ENCODE results near the gene NR2F1-AS1. TPM values are rescaled to one million over a fixed set of nuclear protein-coding genes. Genes with fewer than 3 reads are reported as not detected.

The NR2F1-AS1 gene
- total RNA-seq, 4 donors from 2014 or later, result 0.13 to 0.85 TPM; not detected in 2

DNA sequence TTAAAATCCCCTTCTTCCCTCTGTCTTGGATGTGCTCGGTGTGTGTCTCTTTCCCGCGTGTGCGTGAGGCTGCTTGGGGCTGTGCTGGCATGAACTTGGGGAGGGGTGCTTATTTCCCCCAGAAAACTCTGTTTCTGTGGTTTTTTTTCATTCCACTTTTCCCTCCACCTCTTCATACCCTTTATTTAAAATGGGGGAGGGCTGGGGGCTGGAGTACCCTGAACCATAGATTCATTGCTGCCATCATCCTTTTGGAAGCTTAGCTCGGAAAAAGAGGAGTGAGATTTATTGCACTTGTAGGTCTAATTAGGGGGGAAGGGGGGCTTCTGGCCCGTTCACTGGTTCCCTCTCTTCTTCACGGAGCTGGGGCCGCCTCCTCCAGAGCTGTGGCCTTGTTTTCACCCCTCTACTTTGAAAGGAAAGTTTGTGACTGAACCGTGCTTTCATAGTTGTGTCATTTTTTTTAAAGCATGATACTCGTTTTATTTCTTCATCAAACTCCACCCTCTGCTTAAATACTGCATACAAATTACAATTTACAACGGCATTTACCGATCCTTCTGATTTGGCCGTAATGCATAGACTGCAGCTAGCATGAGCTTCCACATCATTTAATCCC lies 4.9 kb upstream of the NR2F1-AS1 start:
- H3K4me3 ChIP-seq, result peak overlapping the region in 2 of 4 donors; percentile 50 to 54
- ATAC-seq (no peak), DNase-seq (no peak)
- TF ChIP-seq POLR2A (IDR thresholded peaks at IDR 0.05) (no peak), CTCF (IDR thresholded peaks at IDR 0.05 in 4 of 5, conservative IDR thresholded peaks at IDR 0.05 in 1 of 5) (no peak)
- intact Hi-C loops (cut with DNase I; ENCODE audit: low total_unique reads) (loop anchor here (5.0 kb wide), 1 partner anchor 1151 kb away; no protein-coding TSS in a partner anchor), in situ Hi-C loops (cut with MboI; ENCODE audit: low sequenced_read_pairs in 4 of 4) (loop anchor here in 2 of 4 donors (10.0 to 25.0 kb wide), 3 partner anchors 201 to 329 kb away; no protein-coding TSS in a partner anchor)
- no peak overlapping the region for H3K27ac ChIP-seq
- H3K27me3 ChIP-seq, result peaks cover 55 to 67% (median 55%) of the 10 kb centered on the region in 3 donors
- no peaks in the 10 kb centered on the region for H3K9me3 ChIP-seq
- H3K4me1 ChIP-seq, result peaks cover 17 to 19% of the 10 kb centered on the region in 2 donors
- H3K36me3 ChIP-seq, result no peaks in the 10 kb centered on the region

- peaks cover 23 to 26% of the 10 kb centered on the region in 2 donors for H3K4me1 ChIP-seq
- intact Hi-C loops (cut with DNase I; ENCODE audit: low total_unique reads), result loop anchor here (5.0 kb wide), 1 partner anchor 1152 kb away; no protein-coding TSS in a partner anchor
- H3K27me3 ChIP-seq, result peaks cover 62 to 73% (median 62%) of the 10 kb centered on the region in 3 donors
Measured at GRCh38 chr5:93585041-93585766, 4.2 kb upstream of the NR2F1-AS1 start.

GRCh38 chr5:93584596-93585040 lies 3.6 kb upstream of the NR2F1-AS1 start:
- no peak overlapping the region for H3K27ac ChIP-seq
- no peak for TF ChIP-seq POLR2A (IDR thresholded peaks at IDR 0.05)
- peaks cover 26 to 32% of the 10 kb centered on the region in 2 donors for H3K4me1 ChIP-seq
- in situ Hi-C loops (cut with MboI; ENCODE audit: low sequenced_read_pairs in 4 of 4) (loop anchor here in 2 of 4 donors (10.0 to 25.0 kb wide), 3 partner anchors 203 to 330 kb away; no protein-coding TSS in a partner anchor), intact Hi-C loops (cut with DNase I; ENCODE audit: low total_unique reads) (loop anchor here (5.0 kb wide), 2 partner anchors 333 to 1153 kb away; no protein-coding TSS in a partner anchor)
- peaks cover 68 to 79% (median 68%) of the 10 kb centered on the region in 3 donors for H3K27me3 ChIP-seq
- H3K36me3 ChIP-seq, result no peaks in the 10 kb centered on the region
- no peak for ATAC-seq
- no peak for DNase-seq
- H3K9me3 ChIP-seq, result no peaks in the 10 kb centered on the region
- peak overlapping the region; percentile 47 to 51 (median 50) for H3K4me3 ChIP-seq

More at GRCh38 chr5:93585041-93585766, 4.2 kb upstream of the NR2F1-AS1 start:
- no peak for DNase-seq
- no peak for ATAC-seq
- in situ Hi-C loops (cut with MboI; ENCODE audit: low sequenced_read_pairs in 4 of 4), result loop anchor here in 2 of 4 donors (10.0 to 25.0 kb wide), 3 partner anchors 202 to 330 kb away; no protein-coding TSS in a partner anchor
- Histone ChIP-seq H3K27ac (no peak overlapping the region), H3K36me3 (no peaks in the 10 kb centered on the region), H3K4me3 (peak overlapping the region; percentile 28 to 54 (median 44)), H3K9me3 (no peaks in the 10 kb centered on the region)
- TF ChIP-seq POLR2A (IDR thresholded peaks at IDR 0.05) (no peak), CTCF (IDR thresholded peaks at IDR 0.05 in 4 of 5, conservative IDR thresholded peaks at IDR 0.05 in 1 of 5) (no peak)

DNA sequence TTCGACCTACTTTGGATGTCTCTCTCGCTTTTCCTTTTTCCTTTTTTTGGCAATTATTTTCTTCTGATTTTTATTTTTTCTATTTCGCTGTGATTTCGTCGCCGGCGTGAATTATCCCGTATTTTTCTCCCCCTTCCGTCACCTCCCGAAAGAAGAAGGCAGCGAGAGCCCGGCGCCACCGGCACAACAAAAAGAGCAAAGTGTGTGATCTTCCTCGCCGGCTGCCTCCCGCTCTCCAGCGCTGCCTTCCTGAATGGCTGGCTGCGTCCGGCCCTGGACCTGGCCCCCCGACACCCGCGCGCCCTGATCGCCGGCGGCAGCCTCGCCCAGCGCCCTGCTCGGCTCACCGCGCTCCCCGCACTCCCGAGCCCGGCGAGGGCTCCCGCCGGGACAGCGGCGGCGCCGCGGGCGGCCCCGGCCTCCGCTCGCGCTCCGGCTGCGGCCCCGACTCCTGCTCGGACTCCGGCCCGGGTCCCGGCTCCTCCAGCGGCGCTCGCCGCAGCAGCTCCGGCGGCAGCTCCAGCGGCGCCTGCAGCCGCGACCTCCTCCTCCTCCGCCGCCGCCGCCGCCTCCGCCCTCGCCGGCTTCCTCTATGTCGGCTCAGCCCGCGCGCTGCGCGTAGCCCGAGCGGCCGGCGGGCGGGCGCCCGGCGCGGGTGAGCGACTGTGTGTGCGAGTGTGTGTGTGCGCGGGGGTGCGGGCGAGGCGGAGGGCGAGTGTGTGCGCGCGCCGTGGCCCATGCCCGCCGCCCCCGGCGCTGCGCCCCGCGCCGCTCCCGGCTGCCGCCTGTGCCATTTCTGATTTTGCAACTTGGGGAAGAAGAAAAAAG lies 3.0 kb upstream of the NR2F1-AS1 start:
- in situ Hi-C loops (cut with MboI; ENCODE audit: low sequenced_read_pairs in 4 of 4), result loop anchor here in 2 of 4 donors (10.0 to 25.0 kb wide), 3 partner anchors 203 to 331 kb away; no protein-coding TSS in a partner anchor
- Histone ChIP-seq H3K4me3 (peak overlapping the region; percentile 49 to 64 (median 50)), H3K36me3 (no peaks in the 10 kb centered on the region), H3K27me3 (peaks cover 74 to 81% (median 74%) of the 10 kb centered on the region in 3 donors), H3K27ac (no peak overlapping the region), H3K4me1 (peaks cover 26 to 37% of the 10 kb centered on the region in 2 donors), H3K9me3 (no peaks in the 10 kb centered on the region)
- intact Hi-C loops (cut with DNase I; ENCODE audit: low total_unique reads), result loop anchor here (5.0 kb wide), 1 partner anchor 333 kb away; no protein-coding TSS in a partner anchor
- ATAC-seq (peak in 1 of 2 donors; percentile 29), DNase-seq (no peak)
- TF ChIP-seq POLR2A (IDR thresholded peaks at IDR 0.05) (no peak), CTCF (IDR thresholded peaks at IDR 0.05 in 4 of 5, conservative IDR thresholded peaks at IDR 0.05 in 1 of 5) (peak in 1 of 5 experiments; percentile 7)

Measured in gastrocnemius medialis (tissue), 4 donors.